A549 (cell line): ENCODE data around the gene KIAA0753. TPM values are rescaled to one million over a fixed set of nuclear protein-coding genes. Genes with fewer than 3 reads are reported as not detected.

ENCODE experiments used
- ATAC-seq, 2 experiments: fragments of 200-7000 bp in 1 of 2; fragments of >200 bp in 1 of 2; cut with Nextera tagmentation in 1 of 2; cut with Tn5 transposase in 1 of 2; 3 replicates each; pipeline versions ENCODE4 v1.8.0 to v1.9.1; 2018 to 2020; ENCODE audit warnings: mild to moderate bottlenecking in 1 of 2, moderate library complexity in 1 of 2
- CTCF ChIA-PET: fragments of 300-600 bp; sonication (Branson Sonifier 250); formaldehyde crosslinking; extraction: SDS; loops from one replicate; lab custom pipeline; 2021; ENCODE audit warnings: antibody characterized with exemption, inconsistent platforms; lab: Yijun Ruan, JAX
- POLR2A ChIA-PET: fragments of 350-600 bp; formaldehyde crosslinking; extraction: SDS; loops from one replicate; lab custom pipeline; 2021; ENCODE audit warnings: antibody characterized with exemption, inconsistent platforms; lab: Yijun Ruan, JAX
- DNase-seq, 2 experiments: peaks; one replicate each; pipeline versions ENCODE4 v3.0.0 to v3.0.0-alpha.2; 2011 to 2016; ENCODE audit warnings: low read depth in 1 of 2, low spot score in 1 of 2
- FAIRE-seq: peaks from 2 replicates; lab custom pipeline; 2011; peaks lifted over from hg19 to GRCh38; lab: Jason Lieb, UNC
- H3K27ac ChIP-seq, 2 experiments: fragments of >200 bp; sonication (Bioruptor Twin); formaldehyde crosslinking; 3 replicates each; pipeline ENCODE4 v1.5.1; 2016 to 2017
- H3K4me1 ChIP-seq: fragments of >200 bp; sonication (Bioruptor Twin); formaldehyde crosslinking; 3 replicates; pipeline ENCODE4 v1.6.1; 2016
- H3K4me2 ChIP-seq: fragments of >200 bp; sonication (Bioruptor Twin); formaldehyde crosslinking; 3 replicates; pipeline ENCODE4 v1.6.1; 2016
- H3K4me3 ChIP-seq: fragments of >200 bp; sonication (Bioruptor Twin); formaldehyde crosslinking; 3 replicates; pipeline ENCODE4 v1.5.1; 2016
- H3K9me3 ChIP-seq: fragments of >200 bp; sonication (Bioruptor Twin); formaldehyde crosslinking; 3 replicates; pipeline ENCODE4 v1.6.1; 2016
- ATOH8 ChIP-seq: fragments of 250-450 bp; sonication (Bioruptor Pico); IDR thresholded peaks from 2 replicates; pipeline ENCODE4 v1.5.0; 2020; ENCODE audit warnings: low read depth, mild to moderate bottlenecking, moderate library complexity
- BHLHE40 ChIP-seq: IDR thresholded peaks from 2 replicates; pipeline ENCODE4 v1.6.1; 2012; ENCODE audit warnings: low read depth, low read length, inconsistent platforms
- CBX8 ChIP-seq: fragments of 200-600 bp; sonication (generic); IDR thresholded peaks from 2 replicates; pipeline ENCODE4 v1.6.1; 2016
- EHF ChIP-seq: fragments of 250-450 bp; sonication (Bioruptor Pico); IDR thresholded peaks from 2 replicates; pipeline ENCODE4 v1.5.0; 2020; ENCODE audit warnings: mild to moderate bottlenecking
- FOSB ChIP-seq: fragments of 250-450 bp; sonication (Bioruptor Pico); IDR thresholded peaks from 2 replicates; pipeline ENCODE4 v1.5.0; 2020; ENCODE audit warnings: mild to moderate bottlenecking, moderate library complexity
- GATA3 ChIP-seq: IDR thresholded peaks from 2 replicates; pipeline ENCODE4 v1.6.1; 2012; ENCODE audit warnings: borderline replicate concordance
- KDM1A ChIP-seq: fragments of 200-600 bp; sonication (generic); IDR thresholded peaks from 2 replicates; pipeline ENCODE4 v1.6.1; 2016; ENCODE audit warnings: low read depth, mild to moderate bottlenecking
- NFE2L2 ChIP-seq: fragments of 150-350 bp; conservative IDR thresholded peaks from 2 replicates; pipeline ENCODE4 v1.6.1; 2014; ENCODE audit warnings: low read length
- POLR2AphosphoS2 ChIP-seq: conservative IDR thresholded peaks from 2 replicates; pipeline ENCODE4 v1.6.1; 2012; ENCODE audit warnings: low read length, improper control_type of control experiment, inconsistent platforms
- RAD21 ChIP-seq, 2 experiments: fragments of >200 bp in 1 of 2; sonication (Bioruptor Twin) in 1 of 2; formaldehyde crosslinking in 1 of 2; IDR thresholded peaks in 1 of 2; conservative IDR thresholded peaks in 1 of 2; 2 replicates in 1 of 2; 3 replicates in 1 of 2; pipeline ENCODE4 v1.6.1; 2012 to 2018; ENCODE audit warnings: inconsistent platforms in 1 of 2
- RCOR1 ChIP-seq: fragments of 150-350 bp; IDR thresholded peaks from 2 replicates; pipeline ENCODE4 v1.6.1; 2014; ENCODE audit warnings: antibody characterized with exemption, low read length, low read depth
- SMC3 ChIP-seq: fragments of >200 bp; sonication (Bioruptor Twin); formaldehyde crosslinking; IDR thresholded peaks from 3 replicates; pipeline ENCODE4 v1.6.1; 2018; ENCODE audit warnings: inconsistent platforms
- TFCP2L1 ChIP-seq: fragments of 250-450 bp; sonication (Bioruptor Pico); IDR thresholded peaks from 2 replicates; pipeline ENCODE4 v1.5.0; 2021; ENCODE audit warnings: mild to moderate bottlenecking
- USF2 ChIP-seq: fragments of 450-650 bp; IDR thresholded peaks from 2 replicates; pipeline ENCODE4 v1.6.1; 2014; ENCODE audit warnings: antibody characterized with exemption
- ZNF302 ChIP-seq: fragments of 250-450 bp; sonication (Bioruptor Pico); IDR thresholded peaks from 2 replicates; pipeline ENCODE4 v1.9.0; 2021; ENCODE audit warnings: inconsistent platforms, mild to moderate bottlenecking, moderate library complexity
- WGBS: methylation state at CpG from one replicate; pipeline ENCODE4 v1.1.6; 2017; ENCODE audit errors: missing lambda C conversion rate; 5-methylcytosine and 5-hydroxymethylcytosine counted together
- polyA plus RNA-seq, 4 experiments: library from polyadenylated mRNA; depleted of rRNA in 3 of 4; stranded (reverse); fragments of >200 nt; fragmentation: RNase III in 1 of 4; extraction: RNeasy Plus Mini Kit Qiagen cat#74134 plus additional on column Dnase treatment in 1 of 4; gene quantifications; 2 replicates in 3 of 4; 3 replicates in 1 of 4; pipeline ENCODE4 v1.2.3, GENCODE V29; 2011 to 2017
- TF ChIP-seq, protein P1 (sequence below): IDR thresholded peaks from 2 replicates; pipeline ENCODE4 v1.6.1; 2012; ENCODE audit warnings: low read depth, borderline replicate concordance

KIAA0753 gene
- polyA plus RNA-seq, 2 of the 4 experiments (the other 2 are of a cell fraction) = 13.6 to 15.2 TPM

GRCh38 chr17:6578491-6578890 lies 62.0 kb downstream of the KIAA0753 start:
- no peak for FAIRE-seq
- no peak overlapping the region for H3K4me3 ChIP-seq
- 87% methylated on average over 6 of the region's 6 CpGs for WGBS
- no peak for DNase-seq
- CTCF ChIA-PET = interaction anchor here (1.0 to 7.9 kb wide), 2 partner anchors 11 to 106 kb away, joined by 3 to 46 read pairs; no protein-coding TSS in a partner anchor
- no peak overlapping the region for H3K27ac ChIP-seq
- no peak for ATAC-seq
- no peak for TF ChIP-seq TFCP2L1 (CRISPR knock-in tag)
- H3K4me2 ChIP-seq = no peak overlapping the region
- peaks cover 17% of the 10 kb centered on the region; the same call in 2 of the 3 replicates for H3K9me3 ChIP-seq
- POLR2A ChIA-PET = interaction anchor here (1.3 kb wide), 1 partner anchor 13 kb away, joined by 3 read pairs; no protein-coding TSS in a partner anchor
- no peaks in the 10 kb centered on the region for H3K4me1 ChIP-seq

DNA sequence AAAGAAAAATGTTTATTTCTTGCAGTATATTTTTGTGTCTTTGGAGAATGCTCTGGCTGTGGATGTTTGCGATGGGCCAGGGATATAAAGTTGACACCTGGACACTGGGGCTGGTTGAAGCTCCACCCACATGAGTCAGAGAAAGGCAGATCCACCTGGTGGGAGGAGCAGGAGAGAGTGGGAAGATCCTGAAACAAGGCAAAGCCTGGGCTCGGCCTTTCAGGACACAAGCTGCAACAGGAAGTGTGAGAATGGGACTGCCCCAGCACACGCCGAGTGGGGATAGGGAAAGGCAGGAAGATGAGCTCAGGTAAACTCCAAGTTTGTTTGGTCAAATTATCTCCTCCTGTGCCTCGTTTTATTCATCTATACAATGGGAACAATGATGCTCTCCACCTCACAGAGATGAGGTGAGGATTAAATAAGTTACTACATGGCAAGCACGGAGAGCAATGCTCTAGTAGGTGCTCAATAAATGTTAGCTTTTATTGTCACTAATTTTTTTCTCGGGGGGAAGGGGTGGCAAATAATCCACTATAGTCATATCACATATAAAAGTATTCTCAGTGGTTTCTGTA lies 62.7 kb downstream of the KIAA0753 start:
- DNase-seq (no peak), FAIRE-seq (no peak), ATAC-seq (no peak)
- CTCF ChIA-PET = interaction anchor here (1.0 to 7.9 kb wide), 7 partner anchors 11 to 105 kb away, joined by 3 to 46 read pairs (median 3); no protein-coding TSS in a partner anchor
- Histone ChIP-seq H3K27ac (no peak overlapping the region), H3K9me3 (peaks cover 10% of the 10 kb centered on the region; the same call in 1 of the 3 replicates), H3K4me3 (no peak overlapping the region), H3K4me2 (no peak overlapping the region), H3K4me1 (no peaks in the 10 kb centered on the region)
- TF ChIP-seq GATA3 (no peak), USF2 (no peak), NFE2L2 (no peak), ATOH8 (no peak), RAD21 (conservative IDR thresholded peaks at IDR 0.05 in 1 of 2, IDR thresholded peaks at IDR 0.05 in 1 of 2) (no peak), BHLHE40 (no peak), TFCP2L1 (CRISPR knock-in tag) (no peak), ZNF302 (no peak), RCOR1 (no peak)
- 90% methylated on average over 7 of the region's 7 CpGs for WGBS
- POLR2A ChIA-PET = interaction anchor here (1.3 kb wide), 1 partner anchor 14 kb away, joined by 3 read pairs; no protein-coding TSS in a partner anchor

GRCh38 chr17:6576038-6576785 lies 64.3 kb downstream of the KIAA0753 start:
- no peak for DNase-seq
- H3K4me1 ChIP-seq = no peaks in the 10 kb centered on the region
- ChIA-PET CTCF (interaction anchor here (0.7 to 7.9 kb wide), 3 partner anchors 13 to 104 kb away, joined by 3 to 46 read pairs (median 3); no protein-coding TSS in a partner anchor), POLR2A (no interaction called here)
- ATAC-seq = no peak
- TF ChIP-seq CBX8 (no peak), POLR2AphosphoS2 (no peak), SMC3 (no peak)
- TF ChIP-seq, protein P1, sequence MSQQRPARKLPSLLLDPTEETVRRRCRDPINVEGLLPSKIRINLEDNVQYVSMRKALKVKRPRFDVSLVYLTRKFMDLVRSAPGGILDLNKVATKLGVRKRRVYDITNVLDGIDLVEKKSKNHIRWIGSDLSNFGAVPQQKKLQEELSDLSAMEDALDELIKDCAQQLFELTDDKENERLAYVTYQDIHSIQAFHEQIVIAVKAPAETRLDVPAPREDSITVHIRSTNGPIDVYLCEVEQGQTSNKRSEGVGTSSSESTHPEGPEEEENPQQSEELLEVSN = no peak
- no peak overlapping the region for H3K4me3 ChIP-seq
- FAIRE-seq = no peak
- whole genome bisulfite sequencing = 96% methylated on average over 7 of the region's 7 CpGs
- H3K4me2 ChIP-seq = no peak overlapping the region
- no peak overlapping the region for H3K27ac ChIP-seq
- no peaks in the 10 kb centered on the region for H3K9me3 ChIP-seq

GRCh38 chr17:6575596-6575988 lies 64.9 kb downstream of the KIAA0753 start:
- no peak for ATAC-seq
- TF ChIP-seq FOSB (no peak), CBX8 (no peak), EHF (CRISPR knock-in tag) (no peak), KDM1A (no peak)
- TF ChIP-seq, all 56 proteins: peak for 0
- H3K4me1 ChIP-seq = no peaks in the 10 kb centered on the region
- H3K4me2 ChIP-seq = no peak overlapping the region
- ChIA-PET POLR2A (no interaction called here), CTCF (interaction anchor here (0.7 to 7.9 kb wide), 2 partner anchors 13 to 103 kb away, joined by 3 to 46 read pairs; no protein-coding TSS in a partner anchor)
- H3K27ac ChIP-seq = no peak overlapping the region
- H3K4me3 ChIP-seq = no peak overlapping the region
- FAIRE-seq (no peak), DNase-seq (no peak)
- WGBS = 80% methylated on average over 5 of the region's 5 CpGs
- no peaks in the 10 kb centered on the region for H3K9me3 ChIP-seq
